ENCODE data around the gene CCDC80.

Gene CCDC80

DNA sequence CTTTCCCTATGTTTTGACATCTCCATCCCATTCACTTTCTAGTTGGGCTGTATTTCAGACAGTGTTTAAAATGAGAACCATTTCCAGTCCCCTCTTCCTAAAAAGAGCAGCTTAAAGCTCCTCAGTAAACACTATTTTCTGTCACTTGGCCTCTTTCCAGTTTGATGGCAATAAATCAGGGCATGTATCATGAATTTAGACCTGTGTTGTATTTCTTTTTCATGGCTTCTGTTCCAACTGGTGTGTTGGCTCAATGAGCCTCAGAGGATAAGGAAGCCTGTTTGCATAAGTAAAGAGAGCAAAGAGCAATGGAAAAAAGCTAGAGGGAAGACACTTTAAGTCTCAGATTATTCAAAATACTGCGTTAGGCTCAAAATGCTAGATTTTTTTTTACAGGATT, 7.2 kb downstream of the CCDC80 start:
- no peak for DNase-seq (ENCODE audit: low read depth in 2 of 2)

DNA sequence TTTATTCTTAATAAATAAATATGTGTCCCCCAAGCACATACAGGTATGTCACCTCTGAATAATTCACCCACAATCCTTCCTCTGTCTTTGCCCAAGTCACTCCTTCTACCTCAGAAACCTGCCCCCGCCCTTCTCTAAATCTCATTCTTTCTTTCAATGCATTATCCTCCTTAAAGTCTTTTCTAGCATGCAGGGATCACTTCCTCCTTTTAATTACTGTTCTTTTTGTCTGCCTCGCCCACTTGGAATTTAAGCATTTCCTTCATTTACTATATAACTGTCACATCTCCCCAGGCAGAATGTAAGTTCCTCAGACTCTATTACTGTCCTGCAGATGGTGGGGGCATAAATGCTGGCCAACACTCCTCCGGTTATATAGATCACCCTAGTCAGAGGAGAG, 7.8 kb downstream of the CCDC80 start:
- no peak for DNase-seq (ENCODE audit: low read depth in 2 of 2)

DNA sequence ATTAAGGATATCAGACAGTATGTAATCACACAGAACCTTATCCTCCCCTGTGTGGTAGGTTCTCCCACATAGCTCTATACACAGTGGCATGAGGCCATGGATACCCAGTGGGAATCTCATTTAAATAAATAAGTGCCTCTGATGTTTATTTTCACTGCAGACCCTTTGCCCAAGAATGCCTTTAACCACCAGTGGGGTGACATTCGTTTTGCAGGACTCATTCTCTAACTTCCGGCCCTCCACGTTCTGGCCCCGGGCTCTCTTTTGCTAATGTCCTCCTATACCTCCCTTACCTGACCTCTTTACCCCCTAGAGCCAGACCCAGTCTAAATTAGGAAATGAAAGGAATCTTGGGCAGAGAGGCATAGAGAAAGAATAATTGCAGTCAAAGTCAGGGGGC, 8.3 kb downstream of the CCDC80 start:
- DNase-seq (ENCODE audit: low read depth in 2 of 2) = no peak

- DNase-seq (ENCODE audit: low read depth in 2 of 2) = no peak
Observed at GRCh38 chr3:112631257-112631656, 9.7 kb downstream of the CCDC80 start.

DNA sequence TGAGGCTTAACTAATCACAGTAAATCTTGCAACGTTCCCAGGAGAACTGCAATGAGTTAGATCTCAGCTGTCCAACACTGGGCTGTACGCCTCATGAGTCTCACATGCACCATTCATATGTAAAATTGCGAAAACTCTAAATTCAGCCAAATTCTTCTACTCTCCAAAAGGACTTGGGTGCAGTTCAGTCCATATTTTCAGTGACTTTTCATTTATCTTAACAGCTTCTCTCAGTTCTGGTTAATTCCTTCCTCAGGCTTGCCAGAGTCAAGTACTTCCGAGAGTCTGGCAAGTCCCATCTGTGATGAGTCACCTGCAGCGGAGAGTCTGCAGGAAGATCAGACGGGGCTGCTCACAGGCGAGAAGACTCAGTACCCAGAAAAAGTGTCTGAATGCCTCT, 11.5 kb downstream of the CCDC80 start:
- no peak for DNase-seq (ENCODE audit: low read depth in 2 of 2)

DNA sequence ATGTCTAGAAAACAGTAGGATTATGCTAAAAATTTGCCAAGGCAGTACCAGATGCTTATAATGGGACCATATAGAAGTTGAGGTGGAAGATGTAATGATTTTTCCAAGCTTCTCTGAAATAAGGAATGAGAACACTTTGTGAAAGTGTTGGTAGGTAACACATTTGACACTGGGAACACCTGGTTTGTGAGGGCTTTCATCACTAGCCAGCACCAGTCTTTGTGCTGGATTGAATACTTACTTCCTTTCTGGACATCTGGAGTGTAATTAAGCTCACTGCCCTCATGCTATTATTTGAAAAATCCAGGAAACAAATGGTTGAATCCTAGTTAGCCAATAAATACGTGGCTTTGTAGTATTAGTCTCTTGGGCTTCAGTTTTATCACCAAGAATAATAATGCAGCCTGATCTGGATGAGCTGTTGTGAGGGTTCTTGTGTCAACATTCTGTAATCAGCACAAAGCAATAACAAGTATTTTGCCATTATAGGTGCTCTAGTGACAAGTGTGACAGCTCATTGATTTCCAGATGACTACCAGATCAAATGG, 12.9 kb downstream of the CCDC80 start:
- no peak for DNase-seq (ENCODE audit: low read depth in 2 of 2)

DNA sequence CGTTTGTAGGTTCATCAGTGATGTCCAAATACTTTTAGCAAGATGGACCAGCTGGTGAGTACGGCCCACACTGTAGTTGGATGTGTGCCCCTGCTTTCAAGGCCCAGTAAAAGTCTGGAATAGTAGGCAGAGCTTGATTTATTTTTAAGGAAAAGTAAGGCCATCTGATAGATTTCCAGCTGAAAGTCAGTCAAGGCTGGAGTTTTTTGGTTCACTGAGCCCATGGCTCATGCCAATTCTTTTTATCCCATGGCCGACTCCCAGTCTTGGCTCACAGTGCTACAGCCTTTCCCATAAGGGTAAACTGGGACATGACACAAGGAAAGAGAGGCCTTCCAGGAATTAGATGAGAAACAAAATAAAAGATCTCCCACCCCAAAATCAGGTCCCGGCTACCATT, 13.5 kb downstream of the CCDC80 start:
- no peak for DNase-seq (ENCODE audit: low read depth in 2 of 2)

DNA sequence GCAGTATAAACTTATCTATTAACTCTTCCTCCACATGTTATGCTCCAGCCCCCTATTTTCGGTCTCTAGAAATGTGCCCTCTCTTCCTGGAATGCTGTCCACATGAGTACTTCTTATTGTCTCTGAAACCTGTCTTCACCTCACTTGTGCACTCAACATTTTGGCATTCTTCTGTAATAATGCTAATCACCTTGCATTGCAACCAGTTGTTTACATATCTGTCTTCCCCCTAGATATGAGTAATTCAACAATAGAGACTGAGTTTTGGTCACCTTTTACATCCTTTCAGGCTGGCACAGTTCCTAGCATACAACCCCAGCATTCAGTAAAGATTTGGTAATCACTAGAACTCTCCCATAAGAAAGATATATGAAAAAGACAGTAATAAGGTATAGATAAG, 17.2 kb downstream of the CCDC80 start:
- no peak for DNase-seq (ENCODE audit: low read depth in 2 of 2)

- no peak for DNase-seq (ENCODE audit: low read depth in 2 of 2)
Observed at GRCh38 chr3:112623213-112623612, 17.7 kb downstream of the CCDC80 start.

GRCh38 chr3:112619295-112619694, 21.6 kb downstream of the CCDC80 start:
- no peak for DNase-seq (ENCODE audit: low read depth in 2 of 2)

- no peak for DNase-seq (ENCODE audit: low read depth in 2 of 2)
Observed at GRCh38 chr3:112617285-112617684, 23.7 kb downstream of the CCDC80 start.

- DNase-seq (ENCODE audit: low read depth in 2 of 2) = no peak
Observed at GRCh38 chr3:112615989-112616731, 24.8 kb downstream of the CCDC80 start.

GRCh38 chr3:112611752-112612515, 29.0 kb downstream of the CCDC80 start:
- no peak for DNase-seq (ENCODE audit: low read depth in 2 of 2)

- DNase-seq (ENCODE audit: low read depth in 2 of 2) = no peak
Observed at GRCh38 chr3:112610121-112610520, 30.8 kb downstream of the CCDC80 start.

DNA sequence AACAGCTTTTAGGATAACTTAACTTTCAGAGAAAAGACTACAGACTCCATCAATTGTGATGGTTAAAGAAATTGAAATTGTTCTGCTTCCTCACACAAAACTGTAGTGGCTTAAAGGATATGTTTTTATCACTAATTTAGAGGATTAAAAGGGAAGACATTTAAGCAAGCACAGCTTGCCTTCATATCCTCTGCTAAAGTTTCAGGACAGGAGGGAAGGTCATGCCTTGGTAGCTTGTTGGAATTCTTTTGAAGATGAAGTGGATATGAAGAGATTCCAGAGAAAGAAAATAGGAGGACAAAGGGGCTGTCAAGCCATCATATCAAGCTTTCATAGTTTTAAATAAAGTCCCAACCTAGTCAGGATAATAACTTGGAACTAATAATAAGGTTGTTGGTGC, 33.1 kb downstream of the CCDC80 start:
- no peak for DNase-seq (ENCODE audit: low read depth in 2 of 2)

DNA sequence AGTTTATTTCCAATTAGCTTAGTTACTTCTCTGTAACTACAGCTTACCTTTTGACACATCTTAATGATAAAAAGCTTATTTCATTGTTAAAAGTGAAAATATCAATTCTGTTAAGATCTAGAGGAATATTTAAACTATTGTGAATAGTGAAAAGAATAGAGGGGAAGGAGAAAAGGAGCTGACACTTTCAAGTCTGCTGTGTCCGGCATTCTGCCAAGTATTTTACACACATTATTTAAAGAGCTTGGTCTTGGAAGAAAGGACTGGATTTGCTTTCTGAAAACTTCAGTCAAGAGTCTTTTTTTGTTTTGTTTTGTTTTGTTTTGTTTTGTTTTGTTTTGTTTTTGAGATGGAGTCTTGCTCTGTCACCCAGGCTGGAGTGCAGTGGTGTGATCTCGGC, 34.8 kb downstream of the CCDC80 start:
- DNase-seq (ENCODE audit: low read depth in 2 of 2) = no peak

DNA sequence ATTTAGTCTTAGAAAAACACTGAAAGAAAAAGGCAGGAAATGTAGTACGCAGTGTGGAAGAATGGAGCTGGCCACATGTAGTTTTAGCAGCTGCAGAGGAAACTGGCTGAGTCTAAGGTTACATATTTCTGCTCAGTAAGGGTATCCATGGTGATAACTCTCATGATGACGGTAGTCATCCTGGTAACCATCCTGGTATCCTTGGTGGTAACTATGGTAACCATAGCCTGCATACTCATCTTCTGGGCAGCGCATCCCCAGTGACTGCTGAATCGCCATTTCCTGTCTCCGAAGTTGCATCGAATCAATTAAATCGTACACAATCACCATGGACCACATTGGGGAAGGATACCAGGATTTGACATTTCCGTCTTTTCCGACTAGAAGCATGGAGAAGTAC, 35.7 kb downstream of the CCDC80 start:
- no peak for DNase-seq (ENCODE audit: low read depth in 2 of 2)

GRCh38 chr3:112604536-112604935, 36.4 kb downstream of the CCDC80 start:
- DNase-seq (ENCODE audit: low read depth in 2 of 2) = no peak

DNA sequence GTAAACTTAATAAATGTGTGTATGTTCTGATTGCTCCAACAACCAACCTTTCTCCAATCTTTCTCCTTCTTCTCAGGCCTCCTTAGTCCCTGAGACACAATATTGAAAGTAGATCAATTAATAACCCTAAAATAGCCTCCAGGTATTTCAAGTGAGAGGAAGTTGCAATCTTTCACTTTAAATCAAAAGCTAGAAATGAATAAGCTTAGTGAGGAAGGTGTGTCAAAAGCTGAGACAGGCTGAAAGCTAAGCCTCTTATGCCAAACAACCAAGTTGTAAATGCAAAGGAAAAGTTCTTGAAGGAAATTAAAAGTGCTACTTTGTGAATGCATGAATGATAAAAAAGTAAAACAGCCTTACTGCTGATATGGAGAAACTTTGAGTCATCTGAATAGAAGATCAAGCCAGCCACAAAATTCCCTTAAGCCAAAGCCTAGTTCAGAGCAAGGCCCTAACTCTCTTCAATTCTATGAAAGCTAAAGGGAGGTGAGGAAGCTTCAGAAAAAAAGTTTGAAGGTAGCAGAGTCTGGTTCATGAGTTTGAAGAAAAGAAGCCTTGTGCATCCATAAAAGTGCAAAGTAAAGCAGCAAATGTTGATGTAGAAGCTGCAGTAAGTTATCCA, 38.6 kb downstream of the CCDC80 start:
- no peak for DNase-seq (ENCODE audit: low read depth in 2 of 2)

- no peak for DNase-seq (ENCODE audit: low read depth in 2 of 2)
Observed at GRCh38 chr3:112598731-112599130, 42.2 kb downstream of the CCDC80 start.

DNA sequence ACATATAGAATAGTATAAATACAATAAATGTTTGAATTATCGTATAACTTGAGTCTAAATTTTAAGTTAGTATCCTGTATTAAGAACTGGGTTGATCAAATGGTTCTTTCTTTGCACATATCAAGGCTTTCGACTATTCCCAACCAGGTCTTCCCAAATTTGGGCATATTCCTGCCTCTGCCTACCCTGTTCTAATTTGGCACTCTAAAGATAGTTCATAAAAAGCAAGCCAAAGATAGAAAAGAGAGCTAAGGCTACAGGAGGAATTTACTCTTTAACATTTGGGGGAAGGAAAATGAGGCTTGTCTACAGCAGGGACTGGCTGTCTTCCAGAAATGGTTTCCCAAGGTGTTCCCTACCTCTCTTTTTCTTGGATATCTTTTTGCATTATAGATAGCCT, 43.0 kb downstream of the CCDC80 start:
- no peak for DNase-seq (ENCODE audit: low read depth in 2 of 2)

DNA sequence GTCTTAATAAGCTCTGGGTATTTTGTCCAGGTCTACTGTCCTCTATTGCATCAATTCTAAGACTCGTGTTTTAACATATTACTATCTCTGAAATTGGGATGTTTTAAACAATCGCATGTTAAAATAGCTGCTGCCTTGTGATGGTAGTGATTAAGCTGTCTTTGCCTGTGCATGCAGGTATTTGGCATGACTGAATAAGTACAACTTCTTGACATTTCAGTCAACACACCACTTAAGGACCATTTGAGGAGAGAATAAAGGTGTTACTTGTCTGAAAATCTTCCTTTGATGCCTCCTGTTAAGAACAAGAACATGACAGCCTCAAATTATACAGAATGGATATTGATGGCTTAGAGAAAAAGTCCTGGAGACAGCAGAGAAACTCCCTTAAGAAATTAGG, 46.1 kb downstream of the CCDC80 start:
- DNase-seq (ENCODE audit: low read depth in 2 of 2) = no peak

DNA sequence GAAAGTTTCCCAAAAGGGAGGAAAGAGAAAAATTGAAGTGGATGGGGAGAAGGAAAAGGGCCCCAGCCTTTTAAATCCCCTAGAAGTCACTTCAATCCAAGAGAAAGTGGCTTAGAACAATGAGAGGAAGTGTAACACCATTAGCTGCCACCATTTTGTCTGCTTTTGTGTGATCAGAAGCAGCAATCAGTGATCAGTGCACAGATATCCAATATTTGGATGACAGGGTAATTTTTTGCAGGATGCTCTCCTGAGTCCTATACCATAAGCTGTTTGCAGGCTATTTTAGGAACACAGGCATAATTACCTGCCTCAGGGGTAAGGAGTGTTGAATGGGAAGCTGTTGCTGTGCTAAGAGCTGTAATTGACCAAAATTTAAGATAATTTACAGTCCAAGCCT, 47.7 kb downstream of the CCDC80 start:
- no peak for DNase-seq (ENCODE audit: low read depth in 2 of 2)
